Measurements from ENCODE around the gene BDH2. TPM values are rescaled to one million over a fixed set of nuclear protein-coding genes. Genes with fewer than 3 reads are reported as not detected.
A peak's percentile ranks its signal among the peaks of the same experiment; 100 is the strongest.

Gene BDH2
- total and polyA plus RNA-seq, 2 of the 4 experiments (the other 2 are of a cell fraction), result 49.7 to 52.2 TPM

GRCh38 chr4:103085555-103086196 lies 14.0 kb downstream of the BDH2 start:
- TF ChIP-seq RFX5 (IDR thresholded peaks at IDR 0.05; ENCODE audit: low read depth, low read length), result peak; percentile 83
- no peak for TF ChIP-seq BHLHE40 (IDR thresholded peaks at IDR 0.05; ENCODE audit: low read depth, low read length)
- Histone ChIP-seq H3K9me3 (ENCODE audit: control insufficient read depth, insufficient read depth, low read length) (no peaks in the 10 kb centered on the region), H3K9me1 (ENCODE audit: insufficient read depth, low read length) (no peaks in the 10 kb centered on the region), H3K14ac (replicated peaks; ENCODE audit: low read depth, low read length) (no peak overlapping the region), H3K56ac (ENCODE audit: extremely low read depth, insufficient read depth, low read length) (no peak overlapping the region), H4K91ac (ENCODE audit: insufficient read depth, low read depth, low read length) (no peak overlapping the region), H4K20me1 (ENCODE audit: insufficient read depth, low read length) (no peaks in the 10 kb centered on the region), H3K23ac (ENCODE audit: low read depth, low read length) (no peak overlapping the region), H3K27ac (ENCODE audit: insufficient read depth, low read length) (no peak overlapping the region), H3K9ac (ENCODE audit: low read depth, low read length) (no peak overlapping the region), H2AFZ (replicated peaks; ENCODE audit: low read length, poor library complexity) (no peak overlapping the region), H3K27me3 (ENCODE audit: control insufficient read depth, insufficient read depth, low read length) (no peaks in the 10 kb centered on the region), H2BK15ac (ENCODE audit: low read depth, low read length) (no peak overlapping the region), H4K8ac (ENCODE audit: low read depth in 2 of 2, low read length in 2 of 2) (no peak overlapping the region), H2BK120ac (ENCODE audit: low read depth, low read length) (no peak overlapping the region), H2BK20ac (ENCODE audit: low read depth, low read length) (no peak overlapping the region), H3K18ac (ENCODE audit: low read depth, low read length) (no peak overlapping the region), H3K4me1 (ENCODE audit: control insufficient read depth, insufficient read depth, low read length) (0 out of 2 replicates have a peak, but pooled peaks cover 1% of the 10 kb centered on the region), H3K4me2 (ENCODE audit: low read depth, low read length) (no peak overlapping the region), H3K4me3 (ENCODE audit: insufficient read depth, low read depth, low read length) (no peak overlapping the region), H3K36me3 (ENCODE audit: control insufficient read depth, insufficient read depth, low read length) (peaks cover 37% of the 10 kb centered on the region), H3K4ac (ENCODE audit: low read depth, low read length) (no peak overlapping the region), H2AK9ac (replicated peaks; ENCODE audit: low read depth, low read length, poor library complexity) (no peak overlapping the region), H3K79me1 (ENCODE audit: low read depth in 1 of 2, low read length in 2 of 2) (no peaks in the 10 kb centered on the region), H2AK5ac (ENCODE audit: low read depth, low read length) (no peak overlapping the region), H4K5ac (ENCODE audit: low read depth, low read length) (no peak overlapping the region), H2BK5ac (ENCODE audit: low read depth, low read length, poor library complexity, severe bottlenecking) (no peak overlapping the region)
- WGBS, 2 experiments (ENCODE audit: extremely low coverage in 2 of 2, insufficient read length in 1 of 2), result no CpG with 5 or more reads among the region's 2 CpGs
- ChIA-PET POLR2A (ENCODE audit: unreplicated experiment) (no interaction called here), CTCF (no interaction called here)
- in situ Hi-C loops (cut with MboI; ENCODE audit: low sequenced_read_pairs), result loop anchor here (5.0 kb wide), 1 partner anchor 463 kb away; no protein-coding TSS in a partner anchor
- dilution Hi-C loops (cut with HindIII; ENCODE audit: low sequenced_read_pairs, unreplicated experiment), result no loop called here
- TSS peak; percentile 76 for BruUV-seq (replicated peaks)
- intact Hi-C loops (cut with micrococcal nuclease), result no loop called here
- DNase-seq, result no peak
- no peak for ATAC-seq (ENCODE audit: low read depth)

Measured in IMR-90 (cell line).